ENCODE measurements around the gene DSN1. TPM values are rescaled to one million over a fixed set of nuclear protein-coding genes. Genes with fewer than 3 reads are reported as not detected.

DSN1 gene
- total and polyA plus RNA-seq, 7 donors = 4.4 to 11.7 (median 6.4) TPM

DNA sequence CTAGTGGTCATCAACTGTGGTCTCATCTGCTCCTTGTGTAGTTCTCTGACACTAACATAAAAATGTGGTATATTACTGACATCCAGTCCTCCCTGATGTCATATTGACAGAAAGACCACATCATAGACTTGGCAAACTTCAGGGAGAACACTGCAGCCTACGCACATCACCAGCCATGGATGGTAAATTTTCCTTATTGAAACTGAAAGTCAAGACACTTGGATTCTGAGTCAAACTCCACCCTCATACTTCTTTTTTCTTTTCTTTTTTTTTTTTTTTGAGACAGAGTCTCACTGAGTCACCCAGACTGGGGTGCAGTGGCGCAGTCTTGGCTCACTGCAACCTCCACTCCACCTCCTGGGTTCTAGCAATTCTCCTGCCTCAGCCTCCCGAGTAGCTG lies 53.1 kb downstream of the DSN1 start:
- Histone ChIP-seq H3K27me3 (no peaks in the 10 kb centered on the region), H3K4me1 (no peaks in the 10 kb centered on the region), H3K4me3 (no peak overlapping the region), H3K36me3 (peaks cover 0 to 28% (median 3%) of the 10 kb centered on the region in 4 donors), H3K27ac (no peak overlapping the region), H3K9me3 (no peaks in the 10 kb centered on the region)
- TF ChIP-seq EP300 (IDR thresholded peaks at IDR 0.05) (no peak), POLR2AphosphoS5 (IDR thresholded peaks at IDR 0.05) (no peak), POLR2A (IDR thresholded peaks at IDR 0.05) (no peak)
- TF ChIP-seq, protein P1, sequence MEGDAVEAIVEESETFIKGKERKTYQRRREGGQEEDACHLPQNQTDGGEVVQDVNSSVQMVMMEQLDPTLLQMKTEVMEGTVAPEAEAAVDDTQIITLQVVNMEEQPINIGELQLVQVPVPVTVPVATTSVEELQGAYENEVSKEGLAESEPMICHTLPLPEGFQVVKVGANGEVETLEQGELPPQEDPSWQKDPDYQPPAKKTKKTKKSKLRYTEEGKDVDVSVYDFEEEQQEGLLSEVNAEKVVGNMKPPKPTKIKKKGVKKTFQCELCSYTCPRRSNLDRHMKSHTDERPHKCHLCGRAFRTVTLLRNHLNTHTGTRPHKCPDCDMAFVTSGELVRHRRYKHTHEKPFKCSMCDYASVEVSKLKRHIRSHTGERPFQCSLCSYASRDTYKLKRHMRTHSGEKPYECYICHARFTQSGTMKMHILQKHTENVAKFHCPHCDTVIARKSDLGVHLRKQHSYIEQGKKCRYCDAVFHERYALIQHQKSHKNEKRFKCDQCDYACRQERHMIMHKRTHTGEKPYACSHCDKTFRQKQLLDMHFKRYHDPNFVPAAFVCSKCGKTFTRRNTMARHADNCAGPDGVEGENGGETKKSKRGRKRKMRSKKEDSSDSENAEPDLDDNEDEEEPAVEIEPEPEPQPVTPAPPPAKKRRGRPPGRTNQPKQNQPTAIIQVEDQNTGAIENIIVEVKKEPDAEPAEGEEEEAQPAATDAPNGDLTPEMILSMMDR (IDR thresholded peaks at IDR 0.05) = no peak
- DNase-seq = no peak
- 78 to 87% methylated on average over 3 of the region's 3 CpGs for WGBS, 2 donors
- intact Hi-C loops (cut with DNase I) = loop anchor here (5.0 kb wide), 1 partner anchor 37 kb away; no protein-coding TSS in a partner anchor

DNA sequence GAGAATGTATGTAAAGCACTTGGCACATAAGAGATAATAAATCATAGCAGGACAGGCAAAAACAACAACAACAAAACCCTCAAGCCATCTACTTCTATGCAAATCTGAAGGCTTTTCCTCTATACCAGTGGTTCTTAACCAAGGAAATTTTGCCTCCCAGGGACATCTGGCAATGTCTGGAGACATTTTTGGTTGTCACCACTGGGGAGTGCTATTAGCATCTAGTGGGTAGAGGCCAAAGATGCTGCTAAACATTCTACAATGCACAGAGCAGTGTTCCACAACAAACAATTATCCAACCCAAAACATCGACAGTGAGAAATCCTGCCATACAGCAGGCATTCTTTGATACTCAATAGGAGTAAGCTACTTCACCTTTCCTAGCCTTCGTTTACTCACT lies 55.9 kb downstream of the DSN1 start:
- intact Hi-C loops (cut with DNase I) = no loop called here
- H3K27ac ChIP-seq = no peak overlapping the region
- WGBS, 2 donors = 94% methylated on average over 2 of the region's 2 CpGs
- H3K4me3 ChIP-seq = no peak overlapping the region
- DNase-seq = no peak
- no peaks in the 10 kb centered on the region for H3K4me1 ChIP-seq
- TF ChIP-seq EP300 (IDR thresholded peaks at IDR 0.05) (no peak), POLR2A (IDR thresholded peaks at IDR 0.05) (no peak), POLR2AphosphoS5 (IDR thresholded peaks at IDR 0.05) (no peak)
- TF ChIP-seq, protein P1 (IDR thresholded peaks at IDR 0.05) = no peak
- no peaks in the 10 kb centered on the region for H3K9me3 ChIP-seq
- H3K27me3 ChIP-seq = no peaks in the 10 kb centered on the region
- H3K36me3 ChIP-seq = peaks cover 0 to 28% (median 3%) of the 10 kb centered on the region in 4 donors

DNA sequence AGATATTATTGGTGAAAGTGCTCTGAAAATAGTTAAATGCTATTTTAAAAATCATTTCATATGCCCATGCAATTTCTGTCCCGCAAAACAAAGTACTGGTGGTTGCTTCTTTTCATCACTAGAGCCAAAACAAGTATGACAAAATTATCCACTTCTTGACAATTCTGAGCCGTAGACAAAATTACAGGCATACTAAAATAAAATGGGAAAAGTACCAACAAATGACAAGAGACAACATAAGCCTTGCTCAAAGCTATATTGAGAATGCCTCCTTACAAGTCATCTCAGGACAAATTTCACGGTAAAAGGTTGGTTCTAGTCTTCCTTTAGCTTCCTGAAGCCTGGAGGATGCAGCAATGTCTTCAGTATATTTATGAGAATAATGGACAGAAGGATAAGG lies 56.5 kb downstream of the DSN1 start:
- Histone ChIP-seq H3K4me3 (no peak overlapping the region), H3K27ac (no peak overlapping the region), H3K36me3 (peaks cover 0 to 28% (median 3%) of the 10 kb centered on the region in 4 donors), H3K4me1 (no peaks in the 10 kb centered on the region), H3K9me3 (no peaks in the 10 kb centered on the region), H3K27me3 (no peaks in the 10 kb centered on the region)
- DNase-seq = no peak
- intact Hi-C loops (cut with DNase I) = no loop called here
- TF ChIP-seq POLR2AphosphoS5 (IDR thresholded peaks at IDR 0.05) = no peak
- no peak for TF ChIP-seq EP300 (IDR thresholded peaks at IDR 0.05)
- no peak for TF ChIP-seq POLR2A (IDR thresholded peaks at IDR 0.05)
- TF ChIP-seq, protein P1 (IDR thresholded peaks at IDR 0.05) = no peak
- 92 to 96% methylated on average over 3 of the region's 3 CpGs for WGBS, 2 donors

DNA sequence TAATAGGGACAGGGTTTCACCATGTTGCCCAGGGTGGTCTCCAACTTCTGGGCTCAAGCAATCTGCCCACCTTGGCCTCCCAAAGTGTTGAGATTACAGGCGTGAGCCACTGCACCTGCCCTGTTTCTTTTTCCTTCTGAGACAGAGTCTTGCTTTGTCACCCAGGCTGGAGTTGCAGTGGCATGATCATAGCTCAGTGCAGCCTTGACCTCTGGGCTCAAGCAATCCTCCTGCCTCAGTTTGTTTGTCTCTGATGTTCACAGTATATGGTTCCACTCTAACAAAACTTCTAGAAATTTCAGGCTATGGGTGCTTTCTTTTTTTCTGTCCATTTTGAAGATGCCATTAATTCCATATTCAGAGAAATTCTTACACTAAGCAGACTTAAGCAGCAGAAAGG lies 60.8 kb downstream of the DSN1 start:
- intact Hi-C loops (cut with DNase I) = no loop called here
- TF ChIP-seq EP300 (IDR thresholded peaks at IDR 0.05) = no peak
- TF ChIP-seq, protein P1 (IDR thresholded peaks at IDR 0.05) = no peak
- TF ChIP-seq POLR2AphosphoS5 (IDR thresholded peaks at IDR 0.05) = no peak
- no peak for TF ChIP-seq POLR2A (IDR thresholded peaks at IDR 0.05)

DNA sequence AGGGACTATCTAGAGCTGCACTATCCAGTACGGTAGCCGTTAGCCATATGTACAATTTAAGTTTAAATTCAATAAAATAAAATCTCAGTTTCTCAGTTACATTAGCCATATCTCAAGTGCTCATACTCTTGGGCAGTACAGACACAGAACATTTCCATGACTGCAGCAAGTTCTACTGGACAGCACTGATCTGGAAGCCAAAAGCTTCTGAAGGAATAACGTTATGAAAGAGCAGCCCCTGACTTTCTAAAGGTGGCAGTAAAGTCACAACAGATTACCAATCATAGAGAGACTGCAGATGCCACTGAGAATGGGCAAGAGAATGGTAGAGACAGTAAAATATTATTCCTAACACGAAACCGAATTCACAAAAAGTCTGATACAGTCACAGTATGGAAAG lies 64.4 kb downstream of the DSN1 start:
- Histone ChIP-seq H3K27ac (no peak overlapping the region), H3K4me3 (no peak overlapping the region), H3K27me3 (no peaks in the 10 kb centered on the region), H3K9me3 (no peaks in the 10 kb centered on the region), H3K36me3 (peaks cover 0 to 17% (median 0%) of the 10 kb centered on the region in 4 donors), H3K4me1 (no peaks in the 10 kb centered on the region)
- 91 to 94% methylated on average over 5 of the region's 5 CpGs for WGBS, 2 donors
- no peak for TF ChIP-seq POLR2AphosphoS5 (IDR thresholded peaks at IDR 0.05)
- no peak for TF ChIP-seq EP300 (IDR thresholded peaks at IDR 0.05)
- no peak for TF ChIP-seq POLR2A (IDR thresholded peaks at IDR 0.05)
- TF ChIP-seq, protein P1 (IDR thresholded peaks at IDR 0.05) = no peak
- intact Hi-C loops (cut with DNase I) = no loop called here
- no peak for DNase-seq

More for the DNA sequence above, 60.8 kb downstream of the DSN1 start:
- Histone ChIP-seq H3K9me3 (no peaks in the 10 kb centered on the region), H3K36me3 (peaks cover 0 to 6% (median 0%) of the 10 kb centered on the region in 4 donors), H3K4me1 (no peaks in the 10 kb centered on the region), H3K27me3 (no peaks in the 10 kb centered on the region), H3K4me3 (no peak overlapping the region), H3K27ac (no peak overlapping the region)
- DNase-seq = no peak
- WGBS, 2 donors = 94 to 95% methylated on average over 1 of the region's 1 CpG

Measured in sigmoid colon (tissue), 7 donors.